H1 (cell line): ENCODE results near the gene SRPRA.

Source experiments
- CHD2 ChIP-seq: IDR thresholded peaks from 2 replicates; pipeline ENCODE4 v1.6.1; 2012; ENCODE audit warnings: low read length, improper control_type of control experiment
- CTCF ChIP-seq, 3 experiments: IDR thresholded peaks; 1 replicate in 2 of 3; 2 replicates in 1 of 3; pipeline versions ENCODE4 v1.5.1 to v1.6.1; 2011; ENCODE audit warnings: low read length in 3 of 3, mild to moderate bottlenecking in 3 of 3, inconsistent platforms in 2 of 3, low read depth in 1 of 3, moderate library complexity in 1 of 3; ENCODE audit not compliant: insufficient read depth in 1 of 3; ENCODE audit errors: control extremely low read depth in 1 of 3
- E2F6 ChIP-seq: IDR thresholded peaks from 2 replicates; pipeline ENCODE4 v1.6.1; 2012; ENCODE audit warnings: inconsistent platforms
- FOSL1 ChIP-seq: IDR thresholded peaks from 2 replicates; pipeline ENCODE4 v1.6.1; 2011; ENCODE audit warnings: mild to moderate bottlenecking, low read depth, low read length, moderate library complexity; ENCODE audit not compliant: insufficient read depth
- POLR2AphosphoS5 ChIP-seq: IDR thresholded peaks from 2 replicates; pipeline ENCODE4 v1.6.1; 2011; ENCODE audit warnings: low read depth, low read length
- RAD21 ChIP-seq, 2 experiments: IDR thresholded peaks in 1 of 2; conservative IDR thresholded peaks in 1 of 2; 2 replicates each; pipeline ENCODE4 v1.6.1; 2011; ENCODE audit warnings: low read depth in 2 of 2, low read length in 2 of 2, improper control_type of control experiment in 1 of 2, inconsistent platforms in 1 of 2, mild to moderate bottlenecking in 1 of 2, moderate library complexity in 1 of 2
- RFX5 ChIP-seq: IDR thresholded peaks from 2 replicates; pipeline ENCODE4 v1.6.1; 2011; ENCODE audit warnings: low read depth, low read length, improper control_type of control experiment, borderline replicate concordance
- TAF1 ChIP-seq: IDR thresholded peaks from 2 replicates; pipeline ENCODE4 v1.6.1; 2011; ENCODE audit warnings: mild to moderate bottlenecking, low read depth, low read length
- YY1 ChIP-seq: IDR thresholded peaks from 2 replicates; pipeline ENCODE4 v1.6.1; 2011; ENCODE audit warnings: low read depth, mild to moderate bottlenecking, low read length

GRCh38 chr11:126254819-126255218 is 13.9 kb downstream of the SRPRA start:
- no peak for TF ChIP-seq RFX5
- TF ChIP-seq POLR2AphosphoS5, result no peak
- no peak for TF ChIP-seq CTCF (IDR thresholded peaks at IDR 0.05; ENCODE audit: control extremely low read depth in 1 of 3, insufficient read depth in 1 of 3, low read depth in 1 of 3, low read length in 3 of 3)
- no peak for TF ChIP-seq TAF1
- no peak for TF ChIP-seq E2F6
- TF ChIP-seq YY1, result no peak
- TF ChIP-seq RAD21 (IDR thresholded peaks at IDR 0.05 in 1 of 2, conservative IDR thresholded peaks at IDR 0.05 in 1 of 2; ENCODE audit: low read depth in 2 of 2, low read length in 2 of 2), result no peak
- TF ChIP-seq FOSL1, result no peak
- TF ChIP-seq CHD2, result no peak
